IPS-NIHi11 (cell line): ENCODE data around the gene ATP11A.

Experiments used
- DNase-seq: peaks from one replicate; pipeline ENCODE4 v3.0.0; 2012; ENCODE audit warnings: mixed read lengths, low spot score

ATP11A gene

GRCh38 chr13:112931028-112931934 is 241.4 kb downstream of the ATP11A start:
- DNase-seq, result peak; percentile 88

- no peak for DNase-seq
Observed at GRCh38 chr13:112932971-112933370, 243.1 kb downstream of the ATP11A start.

- no peak for DNase-seq
Observed at GRCh38 chr13:112933649-112934048, 243.8 kb downstream of the ATP11A start.

- no peak for DNase-seq
Observed at GRCh38 chr13:112934078-112934477, 244.2 kb downstream of the ATP11A start.
